ENCODE measurements around the gene LRRC15. TPM values are rescaled to one million over a fixed set of nuclear protein-coding genes. Genes with fewer than 3 reads are reported as not detected.

The LRRC15 gene
- total RNA-seq, 4 donors from 2014 or later, result 0.13 to 0.66 (median 0.34) TPM; not detected in 1

DNA sequence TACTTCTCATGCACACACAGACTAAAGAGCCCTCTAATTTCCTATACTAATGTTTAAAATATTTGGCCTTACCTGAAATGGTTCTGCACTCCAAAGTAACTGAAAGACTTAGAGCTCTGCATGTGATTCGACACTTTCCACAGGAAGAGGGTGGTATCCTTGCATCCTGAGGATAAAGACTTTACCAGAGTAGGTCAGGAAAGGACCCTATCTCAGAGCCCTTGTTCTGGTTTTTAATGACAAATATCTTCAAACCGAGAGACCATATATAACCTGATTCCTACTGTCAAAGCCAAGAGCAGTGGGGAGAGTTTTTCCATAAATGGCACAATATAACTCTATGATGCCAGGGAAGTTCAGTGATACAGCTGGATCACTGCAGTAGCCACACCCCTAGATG is 29.6 kb upstream of the LRRC15 start, which contains the start of gene GP5:
Gene GP5, minus strand, starts transcription at position 101 of the 400 bp plus-strand sequence. CDS start 984 bp downstream, outside the sequence.
- H3K36me3 ChIP-seq, result peaks cover 0 to 4% (median 0%) of the 10 kb centered on the region in 4 donors
- 63% methylated on average over 2 of the region's 2 CpGs for WGBS
- H3K9me3 ChIP-seq, result no peaks in the 10 kb centered on the region
- H3K4me1 ChIP-seq, result peaks cover 9 to 30% (median 26%) of the 10 kb centered on the region in 4 donors
- TF ChIP-seq POLR2AphosphoS5 (IDR thresholded peaks at IDR 0.05), result no peak
- no peak for TF ChIP-seq EP300 (IDR thresholded peaks at IDR 0.05)
- no peak for TF ChIP-seq POLR2A (IDR thresholded peaks at IDR 0.05; ENCODE audit: low read depth)
- TF ChIP-seq, protein P1, sequence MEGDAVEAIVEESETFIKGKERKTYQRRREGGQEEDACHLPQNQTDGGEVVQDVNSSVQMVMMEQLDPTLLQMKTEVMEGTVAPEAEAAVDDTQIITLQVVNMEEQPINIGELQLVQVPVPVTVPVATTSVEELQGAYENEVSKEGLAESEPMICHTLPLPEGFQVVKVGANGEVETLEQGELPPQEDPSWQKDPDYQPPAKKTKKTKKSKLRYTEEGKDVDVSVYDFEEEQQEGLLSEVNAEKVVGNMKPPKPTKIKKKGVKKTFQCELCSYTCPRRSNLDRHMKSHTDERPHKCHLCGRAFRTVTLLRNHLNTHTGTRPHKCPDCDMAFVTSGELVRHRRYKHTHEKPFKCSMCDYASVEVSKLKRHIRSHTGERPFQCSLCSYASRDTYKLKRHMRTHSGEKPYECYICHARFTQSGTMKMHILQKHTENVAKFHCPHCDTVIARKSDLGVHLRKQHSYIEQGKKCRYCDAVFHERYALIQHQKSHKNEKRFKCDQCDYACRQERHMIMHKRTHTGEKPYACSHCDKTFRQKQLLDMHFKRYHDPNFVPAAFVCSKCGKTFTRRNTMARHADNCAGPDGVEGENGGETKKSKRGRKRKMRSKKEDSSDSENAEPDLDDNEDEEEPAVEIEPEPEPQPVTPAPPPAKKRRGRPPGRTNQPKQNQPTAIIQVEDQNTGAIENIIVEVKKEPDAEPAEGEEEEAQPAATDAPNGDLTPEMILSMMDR (IDR thresholded peaks at IDR 0.05), result no peak
- intact Hi-C loops (cut with DNase I), result no loop called here
- peaks cover 0 to 42% (median 6%) of the 10 kb centered on the region in 4 donors for H3K27me3 ChIP-seq
- H3K27ac ChIP-seq (replicated peaks in 1 of 4), result no peak within 1 kb of the TSS
- DNase-seq (ENCODE audit: extremely low spot score), result no peak
- peak within 1 kb of the TSS; percentile 33 to 47 (median 36) for H3K4me3 ChIP-seq

DNA sequence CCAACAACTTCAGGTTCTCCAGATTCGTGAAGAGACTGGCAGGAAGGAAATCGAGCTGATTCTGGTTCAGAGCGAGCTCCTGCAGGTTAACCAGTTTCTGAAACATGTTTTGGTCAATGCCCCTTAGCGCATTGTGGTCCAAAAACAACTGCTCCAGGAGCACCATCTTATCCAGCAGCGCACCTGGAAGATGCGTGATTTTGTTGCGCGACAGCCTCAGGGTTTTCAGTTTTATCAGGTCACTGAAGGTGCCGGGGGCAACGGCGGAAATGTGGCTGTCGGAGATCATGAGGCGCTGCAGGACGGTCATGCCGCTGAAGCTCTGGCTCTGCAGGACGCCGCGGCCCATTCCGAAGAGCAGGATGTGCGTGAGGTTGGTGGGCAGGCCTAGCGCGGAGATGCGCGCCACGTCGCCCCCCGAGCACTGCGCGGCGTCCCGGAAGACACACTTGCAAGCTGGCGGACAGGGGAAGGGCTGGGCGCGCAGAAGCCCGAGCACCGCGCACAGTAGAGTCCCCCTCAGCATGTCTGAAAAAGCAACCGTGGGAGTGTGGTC is 28.3 kb upstream of the LRRC15 start:
- DNase-seq (ENCODE audit: extremely low spot score), result no peak
- 5% methylated on average over 11 of the region's 38 CpGs for WGBS
- intact Hi-C loops (cut with DNase I), result no loop called here
- TF ChIP-seq EP300 (IDR thresholded peaks at IDR 0.05), result no peak
- TF ChIP-seq, protein P1 (IDR thresholded peaks at IDR 0.05), result no peak
- TF ChIP-seq POLR2A (IDR thresholded peaks at IDR 0.05; ENCODE audit: low read depth), result no peak
- Histone ChIP-seq H3K27me3 (peaks cover 0 to 42% (median 6%) of the 10 kb centered on the region in 4 donors), H3K27ac (replicated peaks in 1 of 4) (no peak overlapping the region), H3K4me3 (peak overlapping the region; percentile 33 to 47 (median 36)), H3K36me3 (no peaks in the 10 kb centered on the region), H3K9me3 (no peaks in the 10 kb centered on the region), H3K4me1 (peaks cover 9 to 30% (median 26%) of the 10 kb centered on the region in 4 donors)

DNA sequence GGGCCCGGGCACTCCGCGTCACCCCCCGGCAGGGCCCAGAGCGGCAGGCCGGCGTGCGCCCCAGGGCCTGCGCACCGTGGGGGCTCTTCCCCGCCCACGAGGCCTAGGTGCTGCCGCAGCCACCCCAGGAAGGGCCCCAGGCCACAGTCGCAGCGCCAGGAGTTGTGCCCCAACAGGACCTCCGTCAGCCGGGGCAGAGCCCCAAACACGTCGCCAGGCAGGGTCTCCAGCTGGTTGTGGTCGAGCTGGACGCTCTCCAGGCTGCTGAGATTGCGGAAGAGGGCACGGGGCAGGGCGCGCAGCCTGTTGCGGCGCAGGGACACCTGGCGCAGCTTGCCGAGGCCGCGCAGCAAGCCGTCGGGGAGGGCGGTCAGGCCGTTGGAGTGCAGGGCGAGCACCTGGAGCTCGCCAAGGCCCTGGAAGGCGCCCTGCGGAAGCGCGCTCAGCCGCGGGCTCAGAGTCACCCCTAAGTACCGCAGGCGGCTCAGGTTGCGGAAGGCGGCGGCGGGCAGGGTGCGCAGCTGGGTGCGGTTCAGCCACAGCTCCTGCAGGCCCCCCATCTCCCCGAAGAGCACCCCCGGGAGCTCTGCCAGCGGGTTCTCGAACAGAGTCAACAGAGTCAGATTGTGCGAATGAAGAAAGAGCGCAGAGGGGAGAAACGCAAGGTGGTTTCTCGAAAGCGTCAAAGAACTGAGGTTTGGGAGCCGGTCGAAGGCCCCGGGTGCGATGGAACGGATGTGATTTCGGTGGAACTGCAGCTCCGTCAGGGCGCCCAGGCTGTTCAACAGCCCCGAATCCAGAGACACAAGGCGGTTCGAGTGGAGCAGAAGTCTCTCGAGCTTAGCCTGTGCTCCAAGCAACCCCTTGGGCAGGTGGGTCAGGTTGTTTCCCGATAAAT is 27.6 kb upstream of the LRRC15 start:
- no peaks in the 10 kb centered on the region for H3K9me3 ChIP-seq
- H3K4me1 ChIP-seq, result peaks cover 9 to 30% (median 26%) of the 10 kb centered on the region in 4 donors
- WGBS, result 36% methylated on average over 50 of the region's 73 CpGs
- no peak for DNase-seq (ENCODE audit: extremely low spot score)
- TF ChIP-seq, protein P1 (IDR thresholded peaks at IDR 0.05), result no peak
- TF ChIP-seq EP300 (IDR thresholded peaks at IDR 0.05) (no peak), POLR2A (IDR thresholded peaks at IDR 0.05; ENCODE audit: low read depth) (no peak), POLR2AphosphoS5 (IDR thresholded peaks at IDR 0.05) (no peak)
- H3K27me3 ChIP-seq, result peaks cover 0 to 42% (median 6%) of the 10 kb centered on the region in 4 donors
- peak overlapping the region in 1 of 4 donors; percentile 44 for H3K27ac ChIP-seq (replicated peaks in 1 of 4)
- H3K4me3 ChIP-seq, result peak overlapping the region; percentile 33 to 47 (median 38)
- intact Hi-C loops (cut with DNase I), result no loop called here
- no peaks in the 10 kb centered on the region for H3K36me3 ChIP-seq

DNA sequence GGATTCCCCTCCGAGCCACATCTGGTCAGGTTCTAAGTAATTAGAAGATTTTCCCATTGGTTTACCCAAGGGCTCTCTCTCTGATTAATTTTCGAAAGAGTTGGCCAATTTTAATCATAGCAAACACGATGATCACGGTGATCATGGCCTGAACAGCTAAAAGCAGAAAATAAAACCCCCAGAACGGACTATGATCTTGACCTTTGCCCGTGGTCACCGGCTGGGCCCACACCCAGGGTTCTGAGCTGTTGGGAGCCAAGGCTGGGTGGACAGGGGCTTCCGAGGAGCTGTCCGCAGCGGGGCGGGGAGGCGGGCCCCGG is 27.0 kb upstream of the LRRC15 start:
- peaks cover 0 to 42% (median 6%) of the 10 kb centered on the region in 4 donors for H3K27me3 ChIP-seq
- H3K27ac ChIP-seq (replicated peaks in 1 of 4), result peak overlapping the region in 1 of 4 donors; percentile 44
- peaks cover 9 to 30% (median 26%) of the 10 kb centered on the region in 4 donors for H3K4me1 ChIP-seq
- DNase-seq (ENCODE audit: extremely low spot score), result no peak
- TF ChIP-seq, protein P1 (IDR thresholded peaks at IDR 0.05), result no peak
- TF ChIP-seq EP300 (IDR thresholded peaks at IDR 0.05) (no peak), POLR2AphosphoS5 (IDR thresholded peaks at IDR 0.05) (no peak), POLR2A (IDR thresholded peaks at IDR 0.05; ENCODE audit: low read depth) (no peak)
- H3K4me3 ChIP-seq, result peak overlapping the region; percentile 33 to 47 (median 38)
- no peaks in the 10 kb centered on the region for H3K36me3 ChIP-seq
- WGBS, result 47% methylated on average over 7 of the region's 13 CpGs
- H3K9me3 ChIP-seq, result no peaks in the 10 kb centered on the region
- intact Hi-C loops (cut with DNase I), result no loop called here
